Measurements from ENCODE around the gene PSTPIP1. TPM values are rescaled to one million over a fixed set of nuclear protein-coding genes. Genes with fewer than 3 reads are reported as not detected.

Gene PSTPIP1
- total and polyA plus RNA-seq, 9 of the 15 experiments (the other 6 are each of a cell fraction or from before 2014, with no cell fraction given): not detected

DNA sequence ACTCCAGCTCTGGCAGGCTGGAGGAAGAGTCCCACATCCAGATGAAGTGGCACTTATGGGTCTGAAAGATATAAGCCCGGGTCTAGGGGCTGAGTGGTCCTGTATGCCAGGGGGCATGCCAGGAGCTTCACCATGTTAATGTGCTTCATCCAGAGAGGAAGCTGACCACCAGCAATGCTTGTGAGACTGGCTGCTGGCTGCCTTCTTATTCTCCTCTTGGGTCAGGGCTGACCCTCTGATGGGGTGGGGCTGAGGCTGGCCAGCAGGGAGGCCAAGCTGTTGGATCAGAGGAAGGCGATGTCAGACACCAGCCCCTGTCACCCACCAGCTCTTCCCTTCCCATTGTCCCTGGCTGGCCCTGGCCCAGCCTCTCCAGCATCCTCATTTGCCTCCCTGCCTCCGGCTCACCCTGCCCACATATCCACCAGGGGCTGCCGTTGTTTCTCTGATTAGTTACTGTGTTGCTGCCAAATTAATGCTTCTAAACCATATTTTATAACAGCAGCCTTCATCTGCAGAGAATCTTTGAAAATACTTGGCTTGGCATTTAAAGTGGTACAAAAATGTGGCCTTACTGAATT, 20.4 kb upstream of the PSTPIP1 start:
- H3K4me2 ChIP-seq (ENCODE audit: insufficient read depth, low read length): no peak overlapping the region
- H3K9ac ChIP-seq (ENCODE audit: insufficient read depth in 1 of 2, low read depth in 2 of 2, low read length in 2 of 2): no peak overlapping the region
- no peak for FAIRE-seq
- WGBS (ENCODE audit: insufficient coverage, low coverage, missing lambda C conversion rate): 3% methylated on average over 4 of the region's 4 CpGs
- no peaks in the 10 kb centered on the region for H3K9me3 ChIP-seq (replicated peaks; ENCODE audit: control insufficient read depth, insufficient read depth, low read depth, low read length)
- intact Hi-C loops (cut with micrococcal nuclease): loop anchor here (5.0 kb wide), 1 partner anchor 53 kb away; no protein-coding TSS in a partner anchor
- ChIA-PET CTCF (ENCODE audit: low intra/inter-chr PET ratio) (no interaction called here), POLR2A (no interaction called here)
- H3K27ac ChIP-seq (ENCODE audit: extremely low read depth, low read depth, low read length): no peak overlapping the region
- H3K27me3 ChIP-seq (ENCODE audit: control insufficient read depth in 2 of 2, insufficient read depth in 2 of 2, low read length in 2 of 2): peaks cover 8 to 35% of the 10 kb centered on the region in 2 experiments; a peak in 4 of 5 replicates
- in situ Hi-C loops (cut with MboI): no loop called here
- TF ChIP-seq ETV6 (IDR thresholded peaks at IDR 0.05; ENCODE audit: borderline replicate concordance in 1 of 2, low read depth in 2 of 2, low read length in 1 of 2): no peak
- no peak for TF ChIP-seq ETV6 (CRISPR knock-in tag; IDR thresholded peaks at IDR 0.05; ENCODE audit: borderline replicate concordance)
- no peak for TF ChIP-seq CHD2 (IDR thresholded peaks at IDR 0.05; ENCODE audit: low read depth, low read length)
- no peak for TF ChIP-seq KLF1 (tag; IDR thresholded peaks at IDR 0.05)
- TF ChIP-seq XRCC3 (IDR thresholded peaks at IDR 0.05): no peak
- no peak for TF ChIP-seq LARP7 (IDR thresholded peaks at IDR 0.05)
- TF ChIP-seq, protein P1, sequence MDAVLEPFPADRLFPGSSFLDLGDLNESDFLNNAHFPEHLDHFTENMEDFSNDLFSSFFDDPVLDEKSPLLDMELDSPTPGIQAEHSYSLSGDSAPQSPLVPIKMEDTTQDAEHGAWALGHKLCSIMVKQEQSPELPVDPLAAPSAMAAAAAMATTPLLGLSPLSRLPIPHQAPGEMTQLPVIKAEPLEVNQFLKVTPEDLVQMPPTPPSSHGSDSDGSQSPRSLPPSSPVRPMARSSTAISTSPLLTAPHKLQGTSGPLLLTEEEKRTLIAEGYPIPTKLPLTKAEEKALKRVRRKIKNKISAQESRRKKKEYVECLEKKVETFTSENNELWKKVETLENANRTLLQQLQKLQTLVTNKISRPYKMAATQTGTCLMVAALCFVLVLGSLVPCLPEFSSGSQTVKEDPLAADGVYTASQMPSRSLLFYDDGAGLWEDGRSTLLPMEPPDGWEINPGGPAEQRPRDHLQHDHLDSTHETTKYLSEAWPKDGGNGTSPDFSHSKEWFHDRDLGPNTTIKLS (IDR thresholded peaks at IDR 0.05; ENCODE audit: borderline replicate concordance, low read depth): no peak
- TF ChIP-seq NUFIP1 (IDR thresholded peaks at IDR 0.05; ENCODE audit: partially characterized antibody): no peak
- TF ChIP-seq ZNF717 (CRISPR knock-in tag; IDR thresholded peaks at IDR 0.05): no peak
- no peak for TF ChIP-seq ZC3H4 (CRISPR knock-in tag; IDR thresholded peaks at IDR 0.05; ENCODE audit: borderline replicate concordance)
- TF ChIP-seq PHF20 (IDR thresholded peaks at IDR 0.05; ENCODE audit: partially characterized antibody): no peak
- TF ChIP-seq MEF2D (tag; conservative IDR thresholded peaks at IDR 0.05; ENCODE audit: low read depth): no peak
- no peak for TF ChIP-seq PHF21A (IDR thresholded peaks at IDR 0.05; ENCODE audit: borderline replicate concordance, low read depth)
- TF ChIP-seq TGIF2 (CRISPR knock-in tag; IDR thresholded peaks at IDR 0.05): no peak
- TF ChIP-seq ZBTB2 (IDR thresholded peaks at IDR 0.05): no peak
- TF ChIP-seq HDAC2 (IDR thresholded peaks at IDR 0.05): no peak
- no peak for TF ChIP-seq SIN3A (IDR thresholded peaks at IDR 0.05; ENCODE audit: borderline replicate concordance in 2 of 2, control insufficient read depth in 1 of 2, low read depth in 2 of 2, low read length in 2 of 2)
- no peak for TF ChIP-seq HIVEP1 (CRISPR knock-in tag; IDR thresholded peaks at IDR 0.05)
- TF ChIP-seq ZNF140 (CRISPR knock-in tag; IDR thresholded peaks at IDR 0.05): no peak
- no peak for TF ChIP-seq ZNF445 (CRISPR knock-in tag; IDR thresholded peaks at IDR 0.05; ENCODE audit: low read depth)
- TF ChIP-seq NR2F6 (CRISPR knock-in tag; IDR thresholded peaks at IDR 0.05): no peak
- H3K9me1 ChIP-seq (ENCODE audit: control insufficient read depth, insufficient read depth, low read length): no peaks in the 10 kb centered on the region
- H3K36me3 ChIP-seq (ENCODE audit: control insufficient read depth, insufficient read depth, low read length): no peaks in the 10 kb centered on the region
- BruUV-seq (replicated peaks): no TSS peak
- H4K20me1 ChIP-seq (replicated peaks; ENCODE audit: control insufficient read depth, insufficient read depth, low read length): no peaks in the 10 kb centered on the region; the same call in 1 of the 2 replicates
- DNase-seq (ENCODE audit: extremely low read depth in 1 of 4, low spot score in 3 of 4): no peak
- no peak overlapping the region for H2AFZ ChIP-seq (ENCODE audit: low read depth, low read length)
- H3K4me3 ChIP-seq: no peak overlapping the region
- no peak for ATAC-seq
- peaks cover 0 to 11% of the 10 kb centered on the region in 2 experiments; a peak in 1 of 5 replicates for H3K4me1 ChIP-seq (replicated peaks in 1 of 2; ENCODE audit: control insufficient read depth in 2 of 2, insufficient read depth in 2 of 2, low read length in 2 of 2)
- H3K79me2 ChIP-seq (ENCODE audit: control insufficient read depth, insufficient read depth, low read length): no peaks in the 10 kb centered on the region

Data from K562 (cell line).